Measurements from ENCODE around the gene TP53RK.
"Not testable (repeated sequence)": the region's sequence is repeated elsewhere in the genome, so short reads cannot be mapped to it uniquely, and the experiment has no call there.

TP53RK gene

GRCh38 chr20:46683939-46684750 lies 5.1 kb downstream of the TP53RK start:
- DNase-seq = peak in 1 of 10 donors; percentile 30
- intact Hi-C loops (cut with DNase I) = loop anchor here (2.0 to 5.0 kb wide), 2 partner anchors 125 to 162 kb away; no protein-coding TSS in a partner anchor

- DNase-seq = no peak
- intact Hi-C loops (cut with DNase I) = loop anchor here (2.0 to 5.0 kb wide), 2 partner anchors 125 to 161 kb away; no protein-coding TSS in a partner anchor
Observed at GRCh38 chr20:46683668-46683938, 5.6 kb downstream of the TP53RK start.

GRCh38 chr20:46683011-46683667 lies 6.1 kb downstream of the TP53RK start:
- no peak for DNase-seq
- intact Hi-C loops (cut with DNase I) = loop anchor here (2.0 to 5.0 kb wide), 2 partner anchors 124 to 161 kb away; no protein-coding TSS in a partner anchor

GRCh38 chr20:46682063-46682821 lies 7.0 kb downstream of the TP53RK start:
- intact Hi-C loops (cut with DNase I) = loop anchor here (2.0 to 5.0 kb wide), 2 partner anchors 123 to 160 kb away; no protein-coding TSS in a partner anchor

GRCh38 chr20:46681032-46681854 lies 8.0 kb downstream of the TP53RK start:
- intact Hi-C loops (cut with DNase I) = loop anchor here (5.0 kb wide), 1 partner anchor 159 kb away; no protein-coding TSS in a partner anchor
- DNase-seq = peak in 8 of 10 donors; percentile 30 to 91 (median 76)

More at GRCh38 chr20:46682063-46682821, 7.0 kb downstream of the TP53RK start:
- DNase-seq = no peak

GRCh38 chr20:46680684-46681031 lies 8.6 kb downstream of the TP53RK start:
- intact Hi-C loops (cut with DNase I) = loop anchor here (5.0 kb wide), 1 partner anchor 158 kb away; no protein-coding TSS in a partner anchor
- DNase-seq = no peak

GRCh38 chr20:46678516-46678915 lies 10.7 kb downstream of the TP53RK start:
- intact Hi-C loops (cut with DNase I) = no loop called here

GRCh38 chr20:46677608-46678007 lies 11.6 kb downstream of the TP53RK start:
- DNase-seq = no peak
- intact Hi-C loops (cut with DNase I) = no loop called here

More at GRCh38 chr20:46678516-46678915, 10.7 kb downstream of the TP53RK start:
- DNase-seq = no peak

- DNase-seq; intact Hi-C loops (cut with DNase I): not testable (repeated sequence)
Observed at GRCh38 chr20:46676649-46677316, 12.5 kb downstream of the TP53RK start.

GRCh38 chr20:46674253-46675083 lies 14.8 kb downstream of the TP53RK start:
- intact Hi-C loops (cut with DNase I) = no loop called here
- no peak for DNase-seq

GRCh38 chr20:46673394-46674252 lies 15.6 kb downstream of the TP53RK start:
- DNase-seq = no peak
- intact Hi-C loops (cut with DNase I) = no loop called here

GRCh38 chr20:46672543-46673148 lies 16.6 kb downstream of the TP53RK start:
- intact Hi-C loops (cut with DNase I) = no loop called here
- DNase-seq = no peak

GRCh38 chr20:46671866-46672542 lies 17.2 kb downstream of the TP53RK start:
- intact Hi-C loops (cut with DNase I) = no loop called here
- DNase-seq = no peak

GRCh38 chr20:46670585-46671584 lies 18.4 kb downstream of the TP53RK start:
- intact Hi-C loops (cut with DNase I) = no loop called here
- DNase-seq = no peak

- DNase-seq = no peak
- intact Hi-C loops (cut with DNase I) = no loop called here
Observed at GRCh38 chr20:46670228-46670584, 19.0 kb downstream of the TP53RK start.
